Prostate gland (tissue), 2 donors: ENCODE data around the gene NEK9. TPM values are rescaled to one million over a fixed set of nuclear protein-coding genes. Genes with fewer than 3 reads are reported as not detected.

Source experiments
- DNase-seq: peaks from one replicate; pipeline ENCODE4 v3.0.0-alpha.2; 2019; ENCODE audit warnings: low spot score
- H3K27ac ChIP-seq, 2 donors: fragments of 200-600 bp; sonication (generic); 2 replicates each; pipeline ENCODE4 v1.5.1; 2017 to 2019
- H3K27me3 ChIP-seq: fragments of 200-600 bp; sonication (generic); replicated peaks from 2 replicates; pipeline ENCODE4 v1.5.1; 2019; ENCODE audit not compliant: insufficient read depth
- H3K36me3 ChIP-seq, 2 donors: fragments of 200-600 bp; sonication (generic); 1 replicate in 1 of 2; 2 replicates in 1 of 2; pipeline versions ENCODE4 v1.5.1 to v1.8.1; 2017 to 2019
- H3K4me1 ChIP-seq: fragments of 200-600 bp; sonication (generic); replicated peaks from 2 replicates; pipeline ENCODE4 v1.5.1; 2019
- H3K4me3 ChIP-seq, 2 donors: fragments of 200-600 bp; sonication (generic); 2 replicates each; pipeline ENCODE4 v1.5.1; 2017 to 2019
- H3K9me3 ChIP-seq: fragments of 200-600 bp; sonication (generic); 2 replicates; pipeline ENCODE4 v1.5.1; 2017
- CTCF ChIP-seq, 4 experiments: fragments of 200-600 bp in 2 of 4; fragments of 450-650 bp in 2 of 4; sonication (generic) in 2 of 4; IDR thresholded peaks; 1 replicate in 3 of 4; 2 replicates in 1 of 4; pipeline ENCODE4 v1.5.1; 2016 to 2019; ENCODE audit warnings: antibody characterized with exemption in 4 of 4, mild to moderate bottlenecking in 2 of 4, moderate library complexity in 2 of 4
- POLR2A ChIP-seq: fragments of 450-650 bp; IDR thresholded peaks from one replicate; pipeline ENCODE4 v1.6.1; 2016; ENCODE audit warnings: antibody characterized with exemption, mild to moderate bottlenecking
- POLR2AphosphoS5 ChIP-seq: sonication (generic); formaldehyde crosslinking; IDR thresholded peaks from one replicate; pipeline ENCODE4 v1.6.1; 2017; ENCODE audit warnings: antibody characterized with exemption
- WGBS: methylation state at CpG from one replicate; pipeline ENCODE4 v1.1.5; 2018; 5-methylcytosine and 5-hydroxymethylcytosine counted together
- intact Hi-C: fragments of 100-400 bp; cut with DNase I; formaldehyde crosslinking; loops from one replicate; pipeline ENCODE4 v1.14.2; 2022
- total RNA-seq, 2 donors: library from RNA; depleted of rRNA; stranded (reverse); fragments of >200 nt; gene quantifications; one replicate each; pipeline ENCODE4 v1.1.0, GENCODE V29; 2016

Gene NEK9
- 10 to 100 TPM; 59.5 to 89.8 TPM for total RNA-seq

GRCh38 chr14:75126679-75127473 lies at the start of gene NEK9:
Gene NEK9 (minus strand): TSS chr14:75127048. CDS start chr14:75126921, 127 bp downstream.
- no peaks in the 10 kb centered on the region for H3K9me3 ChIP-seq
- DNase-seq, result peak; percentile 82
- peak within 1 kb of the TSS; percentile 82 to 89 for H3K27ac ChIP-seq
- H3K36me3 ChIP-seq, result no peaks in the 10 kb centered on the region
- H3K27me3 ChIP-seq, result no peaks in the 10 kb centered on the region
- peak within 1 kb of the TSS; percentile 66 to 83 for H3K4me3 ChIP-seq
- 1% methylated on average over 54 of the region's 76 CpGs for WGBS
- peaks cover 6% of the 10 kb centered on the region for H3K4me1 ChIP-seq
- TF ChIP-seq POLR2AphosphoS5 (peak; percentile 89), POLR2A (peak; percentile 46), CTCF (IDR thresholded peaks at IDR 0.05) (peak in 1 of 4 experiments; percentile 13)
- intact Hi-C loops, result loop anchor here (5.0 kb wide), 1 partner anchor 360 kb away; no protein-coding TSS in a partner anchor

- peaks cover 2% of the 10 kb centered on the region for H3K4me1 ChIP-seq
- intact Hi-C loops, result loop anchor here (5.0 kb wide), 2 partner anchors 81 to 101 kb away; partner anchors contain the start of gene FOS
- no peaks in the 10 kb centered on the region for H3K27me3 ChIP-seq
- under 1% methylated on average over 48 of the region's 49 CpGs for WGBS
- no peaks in the 10 kb centered on the region for H3K9me3 ChIP-seq
- H3K4me3 ChIP-seq, result peak within 1 kb of the TSS; percentile 84 to 98
- peak; percentile 84 for DNase-seq
- H3K27ac ChIP-seq, result peak within 1 kb of the TSS; percentile 89 to 96
- TF ChIP-seq POLR2A (peak; percentile 23), CTCF (IDR thresholded peaks at IDR 0.05) (peak in 1 of 4 experiments; percentile 5), POLR2AphosphoS5 (peak; percentile 87)
- H3K36me3 ChIP-seq, result no peaks in the 10 kb centered on the region
These were observed 49.4 kb upstream of the NEK9 start, which contains the start of gene TMED10 for GRCh38 chr14:75176142-75176820. Gene TMED10 (minus strand): TSS chr14:75176612. CDS start chr14:75176579, 33 bp downstream.

DNA sequence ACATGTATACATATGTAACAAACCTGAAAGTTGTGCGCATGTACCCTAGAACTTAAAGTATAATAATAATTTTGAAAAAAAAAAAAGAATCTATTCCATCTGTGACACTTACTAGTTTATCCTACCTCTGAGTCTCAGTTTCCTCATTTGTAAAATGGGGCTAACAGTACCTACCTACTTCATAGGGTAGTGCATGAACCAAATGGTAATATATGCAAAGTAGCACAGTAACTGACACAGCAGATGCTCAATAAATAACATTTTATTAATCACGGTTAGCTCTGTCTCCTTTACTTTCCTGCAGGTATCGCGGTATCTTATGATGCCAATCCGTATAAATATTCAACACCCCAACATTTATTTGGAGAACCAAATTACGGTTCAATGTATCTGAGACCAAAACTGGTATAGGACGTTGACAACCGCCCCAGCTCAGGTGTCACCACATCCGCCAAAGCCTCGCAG lies 48.9 kb upstream of the NEK9 start:
- H3K4me1 ChIP-seq, result peaks cover 2% of the 10 kb centered on the region
- intact Hi-C loops, result loop anchor here (5.0 kb wide), 2 partner anchors 82 to 102 kb away; partner anchors contain the start of gene FOS
- no peaks in the 10 kb centered on the region for H3K27me3 ChIP-seq
- peak overlapping the region; percentile 84 to 98 for H3K4me3 ChIP-seq
- H3K9me3 ChIP-seq, result no peaks in the 10 kb centered on the region
- no peak for TF ChIP-seq POLR2AphosphoS5
- TF ChIP-seq POLR2A, result no peak
- no peak for TF ChIP-seq CTCF (IDR thresholded peaks at IDR 0.05)
- no peak for DNase-seq
- 9% methylated on average over 10 of the region's 10 CpGs for WGBS
- peak overlapping the region; percentile 89 to 96 for H3K27ac ChIP-seq
- no peaks in the 10 kb centered on the region for H3K36me3 ChIP-seq

GRCh38 chr14:75174066-75174465 lies 47.2 kb upstream of the NEK9 start:
- H3K4me3 ChIP-seq, result no peak overlapping the region
- H3K9me3 ChIP-seq, result no peaks in the 10 kb centered on the region
- no peak overlapping the region for H3K27ac ChIP-seq
- no peaks in the 10 kb centered on the region for H3K27me3 ChIP-seq
- WGBS, result 66% methylated on average over 2 of the region's 2 CpGs
- intact Hi-C loops, result no loop called here
- DNase-seq, result no peak
- no peak for TF ChIP-seq POLR2AphosphoS5
- no peak for TF ChIP-seq POLR2A
- no peak for TF ChIP-seq CTCF (IDR thresholded peaks at IDR 0.05)
- peaks cover 2% of the 10 kb centered on the region for H3K4me1 ChIP-seq
- no peaks in the 10 kb centered on the region for H3K36me3 ChIP-seq
